ENCODE results near the gene CNPY1. TPM values are rescaled to one million over a fixed set of nuclear protein-coding genes. Genes with fewer than 3 reads are reported as not detected.

The CNPY1 gene
- total RNA-seq, 2 donors from 2014 or later = not detected

- 95% methylated on average over 14 of the region's 14 CpGs for WGBS
- intact Hi-C loops (cut with DNase I) = no loop called here
These were observed 40.6 kb upstream of the CNPY1 start for GRCh38 chr7:155586843-155587440.

GRCh38 chr7:155585951-155586350 is 39.6 kb upstream of the CNPY1 start:
- intact Hi-C loops (cut with DNase I) = no loop called here
- 80% methylated on average over 6 of the region's 6 CpGs for WGBS
- H3K27me3 ChIP-seq (replicated peaks; ENCODE audit: insufficient read depth) = peaks cover 8% of the 10 kb centered on the region

More at GRCh38 chr7:155586843-155587440, 40.6 kb upstream of the CNPY1 start:
- no peak for TF ChIP-seq POLR2AphosphoS5 (IDR thresholded peaks at IDR 0.05)
- no peak overlapping the region for H3K4me3 ChIP-seq
- no peaks in the 10 kb centered on the region for H3K9me3 ChIP-seq
- H3K4me1 ChIP-seq (replicated peaks) = no peaks in the 10 kb centered on the region
- no peak for DNase-seq (ENCODE audit: low spot score)
- peaks cover 4% of the 10 kb centered on the region for H3K27me3 ChIP-seq (replicated peaks; ENCODE audit: insufficient read depth)
- no peak overlapping the region for H3K27ac ChIP-seq
- H3K36me3 ChIP-seq = no peaks in the 10 kb centered on the region

GRCh38 chr7:155585532-155585895 is 39.2 kb upstream of the CNPY1 start:
- no peak overlapping the region for H3K27ac ChIP-seq
- TF ChIP-seq CTCF (IDR thresholded peaks at IDR 0.05) (no peak), POLR2A (IDR thresholded peaks at IDR 0.05) (no peak), POLR2AphosphoS5 (IDR thresholded peaks at IDR 0.05) (no peak)
- H3K9me3 ChIP-seq = no peaks in the 10 kb centered on the region
- no peaks in the 10 kb centered on the region for H3K36me3 ChIP-seq
- WGBS = 81% methylated on average over 8 of the region's 8 CpGs
- no peak overlapping the region for H3K4me3 ChIP-seq
- intact Hi-C loops (cut with DNase I) = no loop called here
- H3K27me3 ChIP-seq (replicated peaks; ENCODE audit: insufficient read depth) = peaks cover 8% of the 10 kb centered on the region
- no peaks in the 10 kb centered on the region for H3K4me1 ChIP-seq (replicated peaks)
- DNase-seq (ENCODE audit: low spot score) = no peak

More at GRCh38 chr7:155585951-155586350, 39.6 kb upstream of the CNPY1 start:
- no peaks in the 10 kb centered on the region for H3K4me1 ChIP-seq (replicated peaks)
- no peak overlapping the region for H3K27ac ChIP-seq
- TF ChIP-seq CTCF (IDR thresholded peaks at IDR 0.05) (no peak), POLR2A (IDR thresholded peaks at IDR 0.05) (no peak), POLR2AphosphoS5 (IDR thresholded peaks at IDR 0.05) (no peak)
- H3K9me3 ChIP-seq = no peaks in the 10 kb centered on the region
- H3K4me3 ChIP-seq = no peak overlapping the region
- no peak for DNase-seq (ENCODE audit: low spot score)
- no peaks in the 10 kb centered on the region for H3K36me3 ChIP-seq

- H3K4me3 ChIP-seq = no peak overlapping the region
- intact Hi-C loops (cut with DNase I) = no loop called here
- DNase-seq (ENCODE audit: low spot score) = no peak
- WGBS = 24% methylated on average over 17 of the region's 17 CpGs
- no peak overlapping the region for H3K27ac ChIP-seq
- H3K4me1 ChIP-seq (replicated peaks) = no peaks in the 10 kb centered on the region
- H3K36me3 ChIP-seq = no peaks in the 10 kb centered on the region
- H3K9me3 ChIP-seq = no peaks in the 10 kb centered on the region
- TF ChIP-seq POLR2AphosphoS5 (IDR thresholded peaks at IDR 0.05) (peak; percentile 35), CTCF (IDR thresholded peaks at IDR 0.05) (no peak), POLR2A (IDR thresholded peaks at IDR 0.05) (no peak)
- H3K27me3 ChIP-seq (replicated peaks; ENCODE audit: insufficient read depth) = peaks cover 8% of the 10 kb centered on the region
These were observed 38.6 kb upstream of the CNPY1 start for GRCh38 chr7:155584763-155585531.

- H3K27ac ChIP-seq = no peak overlapping the region
- no peak for DNase-seq (ENCODE audit: low spot score)
- TF ChIP-seq POLR2AphosphoS5 (IDR thresholded peaks at IDR 0.05) = no peak
- TF ChIP-seq CTCF (IDR thresholded peaks at IDR 0.05) = no peak
- no peak for TF ChIP-seq POLR2A (IDR thresholded peaks at IDR 0.05)
- intact Hi-C loops (cut with DNase I) = no loop called here
- no peaks in the 10 kb centered on the region for H3K36me3 ChIP-seq
- peaks cover 7% of the 10 kb centered on the region for H3K27me3 ChIP-seq (replicated peaks; ENCODE audit: insufficient read depth)
- no peak overlapping the region for H3K4me3 ChIP-seq
- no peaks in the 10 kb centered on the region for H3K9me3 ChIP-seq
- WGBS = 85% methylated on average over 7 of the region's 7 CpGs
- H3K4me1 ChIP-seq (replicated peaks) = no peaks in the 10 kb centered on the region
These were observed 37.9 kb upstream of the CNPY1 start for GRCh38 chr7:155584261-155584660.
